GM18508 (cell line): ENCODE data around the gene EIF4H.
"Not testable (repeated sequence)": the region's sequence is repeated elsewhere in the genome, so short reads cannot be mapped to it uniquely, and the experiment has no call there.

Experiments
- ATAC-seq: cut with Tn5 transposase; IDR thresholded peaks from one replicate; pipeline ENCODE4 v1.9.1; 2021; ENCODE audit warnings: moderate number of reproducible peaks; ENCODE audit not compliant: insufficient read depth, unreplicated experiment

The EIF4H gene

GRCh38 chr7:74195968-74196654 is 22.0 kb downstream of the EIF4H start:
- ATAC-seq, result not testable (repeated sequence)

DNA sequence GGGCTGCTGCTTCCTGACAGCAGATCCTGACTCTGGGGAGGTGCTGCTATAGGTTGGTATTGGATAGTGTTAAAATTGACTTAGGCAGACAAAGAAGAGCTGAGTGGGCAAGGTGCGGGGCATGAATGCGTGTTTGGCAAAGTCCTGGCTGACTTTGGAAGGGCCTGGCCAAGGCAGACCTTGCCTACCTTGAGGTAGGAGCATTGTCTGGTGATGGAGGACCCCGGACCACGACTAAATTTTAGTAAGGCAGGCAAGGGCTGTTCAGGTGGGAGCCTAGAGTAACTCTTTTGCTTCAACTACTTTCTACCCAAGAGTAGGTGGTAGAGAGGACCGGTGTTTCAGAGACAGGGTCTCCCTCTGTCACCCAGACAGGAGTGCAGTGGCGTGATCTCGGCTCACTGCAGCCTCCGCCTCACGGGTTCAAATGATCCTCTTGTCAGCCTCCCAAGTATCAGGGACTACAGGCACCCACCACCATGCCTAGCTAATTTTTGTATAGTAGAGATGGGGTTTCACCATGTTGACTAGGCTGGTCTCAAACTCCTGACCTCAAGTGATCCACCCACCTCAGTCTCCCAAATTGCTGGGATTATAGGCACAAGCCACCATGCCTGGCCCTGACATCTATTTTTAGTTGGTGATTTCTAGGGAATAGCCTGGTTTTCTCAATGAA is 23.4 kb downstream of the EIF4H start:
- ATAC-seq, result no peak

- no peak for ATAC-seq
Measured at GRCh38 chr7:74199551-74200355, 25.6 kb downstream of the EIF4H start.

GRCh38 chr7:74202841-74203556 is 28.8 kb downstream of the EIF4H start:
- ATAC-seq, result no peak

DNA sequence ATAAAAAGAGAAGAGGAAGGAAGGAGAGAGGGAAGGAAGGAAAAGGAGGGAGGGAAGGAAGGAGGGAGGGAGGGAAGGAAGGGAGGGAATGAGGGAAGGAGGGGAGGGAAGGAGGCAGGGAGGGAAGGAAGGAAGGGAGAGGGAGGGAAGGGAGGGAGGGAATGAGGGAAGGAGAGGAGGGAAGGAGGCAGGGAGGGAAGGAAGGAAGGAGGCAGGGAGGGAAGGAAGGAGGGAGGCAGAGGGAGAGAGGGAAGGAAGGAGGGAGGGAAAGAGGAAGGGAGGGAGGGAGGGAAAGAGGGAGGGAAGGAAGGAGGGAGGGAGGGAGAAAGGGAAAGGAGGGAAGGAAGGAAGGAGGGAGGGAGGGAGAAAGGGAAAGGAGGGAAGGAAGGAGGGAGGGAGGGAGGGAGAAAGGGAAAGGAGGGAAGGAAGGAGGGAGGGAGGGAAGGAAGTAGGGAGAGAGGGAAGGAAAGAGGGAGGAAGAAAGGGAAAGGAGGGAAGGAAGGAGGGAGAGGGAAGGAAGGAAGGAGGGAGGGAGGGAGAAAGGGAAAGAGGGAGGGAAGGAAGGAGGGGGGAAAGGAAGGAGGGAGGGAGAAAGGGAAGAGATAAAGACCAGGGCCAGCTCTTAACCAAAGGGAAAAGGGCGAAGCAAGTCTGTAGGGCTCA is 29.9 kb downstream of the EIF4H start:
- ATAC-seq, result no peak

DNA sequence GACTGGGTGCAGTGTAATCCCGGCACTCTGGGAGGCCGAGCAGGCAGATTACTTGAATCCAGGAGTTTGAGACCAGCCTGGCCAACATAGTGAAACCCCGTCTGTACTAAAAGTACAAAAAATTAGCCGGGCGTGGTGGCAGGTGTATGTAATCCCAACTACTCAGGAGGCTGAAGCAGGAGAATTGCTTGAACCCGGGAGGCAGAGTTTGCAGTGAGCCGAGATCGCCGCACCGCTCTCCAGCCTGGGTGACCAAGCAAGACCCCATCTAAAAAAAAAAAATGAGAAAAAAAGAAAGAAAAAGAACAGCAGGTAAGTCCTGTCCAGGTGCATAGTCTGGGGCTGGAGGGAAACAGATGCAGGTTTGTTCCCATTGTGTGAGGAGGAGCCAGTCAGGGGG is 31.9 kb downstream of the EIF4H start:
- not testable (repeated sequence) for ATAC-seq

DNA sequence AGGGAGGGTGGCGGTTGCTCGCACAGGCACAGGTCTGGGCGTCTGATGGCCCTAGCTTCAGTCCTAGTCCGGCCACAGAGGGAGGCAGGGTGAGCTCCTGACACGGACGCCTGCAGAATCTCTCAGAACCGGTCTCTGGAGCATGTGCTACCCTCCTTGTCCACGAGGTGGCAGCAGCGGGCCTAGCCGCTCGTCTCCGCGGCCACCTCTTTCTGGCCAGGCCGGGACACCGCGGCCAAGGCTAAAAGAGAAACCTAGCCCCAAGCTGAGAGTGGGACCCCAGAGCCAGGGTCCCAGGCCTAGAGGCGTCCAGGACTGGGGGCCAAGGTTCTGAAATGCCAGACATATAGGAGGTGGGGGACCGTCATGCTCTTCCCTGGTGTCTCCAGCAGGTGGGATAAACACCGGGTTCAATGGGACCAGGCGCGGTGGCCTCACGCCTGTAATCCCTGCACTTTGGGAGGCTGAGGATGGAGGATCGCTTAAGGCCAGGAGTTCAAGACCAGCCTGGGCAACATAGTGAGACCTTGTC is 32.5 kb downstream of the EIF4H start:
- no peak for ATAC-seq

GRCh38 chr7:74207586-74207985 is 33.4 kb downstream of the EIF4H start:
- ATAC-seq, result no peak

DNA sequence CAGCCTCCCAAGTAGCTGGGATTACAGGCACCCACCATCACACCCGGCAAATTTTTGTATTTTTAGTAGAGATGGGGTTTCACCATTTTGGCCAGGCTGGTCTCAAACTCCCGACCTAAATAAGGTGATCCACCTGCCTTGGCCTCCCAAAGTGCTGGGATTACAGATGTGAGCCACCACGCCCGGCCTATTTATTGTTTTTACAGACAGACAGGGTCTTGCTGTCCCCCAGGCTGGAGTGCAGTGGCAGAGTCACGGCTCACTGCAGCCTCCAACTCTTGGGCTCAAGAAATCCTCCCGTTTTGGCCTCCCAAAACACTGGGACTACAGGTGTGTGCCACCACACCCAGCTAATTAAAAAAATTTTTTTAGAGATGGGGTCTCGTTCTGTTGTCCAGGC is 34.1 kb downstream of the EIF4H start:
- not testable (repeated sequence) for ATAC-seq

DNA sequence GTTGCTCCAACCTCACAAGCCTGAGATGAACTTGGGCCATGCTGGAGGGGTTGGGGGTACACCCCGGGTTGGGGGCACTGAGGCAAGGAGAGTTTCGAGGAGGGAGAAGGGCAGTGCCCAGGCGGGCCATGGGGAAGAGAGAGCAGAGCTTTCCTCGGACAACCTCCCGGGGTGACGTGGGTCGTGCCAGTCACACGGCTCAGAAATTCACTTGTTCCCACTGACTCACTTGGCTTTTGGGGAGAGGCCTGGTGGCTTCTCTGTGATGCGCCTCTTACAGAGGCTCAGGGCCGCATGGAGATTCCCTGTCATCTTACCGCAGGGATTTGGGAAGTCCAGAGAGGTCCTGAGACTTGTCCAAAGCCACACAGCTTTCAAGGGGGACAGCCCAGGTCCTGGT is 38.5 kb downstream of the EIF4H start:
- no peak for ATAC-seq

- no peak for ATAC-seq
Measured at GRCh38 chr7:74214816-74215630, 40.9 kb downstream of the EIF4H start.

DNA sequence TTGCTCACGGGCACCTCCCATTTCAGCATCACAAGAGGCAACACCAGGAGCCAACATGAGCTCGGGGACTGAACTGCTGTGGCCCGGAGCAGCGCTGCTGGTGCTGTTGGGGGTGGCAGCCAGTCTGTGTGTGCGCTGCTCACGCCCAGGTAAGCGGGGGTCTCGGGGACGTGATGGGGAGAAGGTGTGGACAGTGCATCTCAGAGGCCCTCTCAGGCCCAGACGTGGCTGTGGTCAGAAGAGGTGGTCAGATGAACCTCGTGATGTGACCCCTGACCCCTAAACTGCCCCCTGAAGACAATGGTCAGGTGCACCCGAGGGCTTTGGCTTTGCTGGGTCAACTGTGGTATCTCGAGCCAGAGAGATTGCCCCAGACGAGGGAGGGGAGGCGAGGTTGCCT is 41.8 kb downstream of the EIF4H start:
- ATAC-seq, result no peak

DNA sequence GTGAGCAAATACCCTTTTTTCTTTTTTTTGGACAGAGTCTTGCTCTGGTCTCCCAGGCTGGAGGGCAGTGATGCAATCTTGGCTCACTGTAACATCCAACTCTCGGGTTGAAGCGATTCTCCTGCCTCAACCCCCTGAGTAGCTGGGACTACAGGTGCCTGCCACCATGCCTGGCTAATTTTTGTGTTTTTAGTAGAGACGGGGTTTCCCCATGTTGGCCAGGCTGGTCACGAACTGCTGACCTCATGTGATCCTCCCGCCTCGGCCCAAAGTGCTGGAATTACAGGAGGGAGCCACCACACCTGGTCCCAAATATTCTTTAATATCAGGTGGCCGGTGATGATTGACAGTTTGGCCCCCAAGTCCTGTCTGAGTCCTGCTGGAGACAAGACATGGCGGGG is 42.2 kb downstream of the EIF4H start:
- ATAC-seq, result no peak

GRCh38 chr7:74217455-74218342 is 43.5 kb downstream of the EIF4H start:
- ATAC-seq, result peak; percentile 35

- ATAC-seq, result no peak
Measured at GRCh38 chr7:74218343-74218698, 44.2 kb downstream of the EIF4H start.

- no peak for ATAC-seq
Measured at GRCh38 chr7:74219416-74219815, 45.3 kb downstream of the EIF4H start.

- ATAC-seq, result no peak
Measured at GRCh38 chr7:74220229-74220628, 46.1 kb downstream of the EIF4H start.

DNA sequence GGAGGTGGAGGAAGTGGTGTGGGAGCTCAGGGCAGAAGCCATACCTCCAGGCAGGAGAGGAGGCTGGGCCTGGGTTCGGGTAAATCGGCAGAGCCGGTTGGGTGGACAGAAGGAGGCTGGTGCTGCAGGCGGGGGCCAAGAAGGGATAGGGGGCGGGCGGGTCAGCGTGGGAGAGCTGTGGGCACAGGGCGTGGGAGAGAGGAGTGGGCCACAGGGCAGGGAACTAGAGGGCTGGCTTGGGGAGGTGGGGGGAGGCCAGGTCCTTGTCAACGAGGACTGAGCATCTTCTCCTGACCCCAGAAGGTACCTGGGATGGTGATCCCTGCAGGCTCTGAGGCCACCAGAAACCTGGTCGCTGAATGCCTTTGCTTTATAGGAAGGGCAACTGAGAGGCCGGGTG is 47.6 kb downstream of the EIF4H start:
- ATAC-seq, result no peak
